K562 (cell line): ENCODE measurements around the gene SLC35B1. TPM values are rescaled to one million over a fixed set of nuclear protein-coding genes. Genes with fewer than 3 reads are reported as not detected.

Experiments used
- ATF1 ChIP-seq, 2 experiments: fragments of 450-650 bp in 1 of 2; IDR thresholded peaks; 2 replicates each; pipeline ENCODE4 v1.6.1; 2016; ENCODE audit warnings: missing compliant biosample characterization in 1 of 2, missing genetic modification characterization in 1 of 2
- CBFB ChIP-seq: sonication (generic); formaldehyde crosslinking; IDR thresholded peaks from 2 replicates; pipeline ENCODE4 v1.4.0; 2020; ENCODE audit warnings: mild to moderate bottlenecking, missing genetic modification reagents
- ELF4 ChIP-seq: fragments of 450-650 bp; formaldehyde crosslinking; IDR thresholded peaks from 2 replicates; pipeline ENCODE4 v1.4.0; 2022; ENCODE audit warnings: missing genetic modification characterization
- ESRRB ChIP-seq: fragments of 250-450 bp; sonication (Bioruptor Pico); IDR thresholded peaks from 2 replicates; pipeline ENCODE4 v1.5.0; 2020; ENCODE audit warnings: mild to moderate bottlenecking, moderate library complexity, borderline replicate concordance
- EZH2 ChIP-seq: IDR thresholded peaks from 2 replicates; pipeline ENCODE4 v1.6.1; 2012; ENCODE audit warnings: low read depth, mild to moderate bottlenecking, inconsistent platforms, low read length, borderline replicate concordance
- FOS ChIP-seq: IDR thresholded peaks from 3 replicates; pipeline ENCODE4 v1.6.1; 2011; ENCODE audit not compliant: insufficient read length; ENCODE audit errors: extremely low read depth
- FOXP4 ChIP-seq: sonication (generic); formaldehyde crosslinking; IDR thresholded peaks from 2 replicates; pipeline ENCODE4 v1.8.0; 2022; ENCODE audit warnings: mild to moderate bottlenecking, missing genetic modification reagents, borderline replicate concordance
- GATAD2A ChIP-seq: fragments of 450-650 bp; IDR thresholded peaks from 2 replicates; pipeline ENCODE4 v1.6.1; 2017
- HOXB6 ChIP-seq: fragments of 250-450 bp; sonication (Bioruptor Pico); IDR thresholded peaks from 2 replicates; pipeline ENCODE4 v1.5.1; 2022; ENCODE audit warnings: mild to moderate bottlenecking, borderline replicate concordance
- ID3 ChIP-seq, 2 experiments: fragments of 250-450 bp in 1 of 2; fragments of 450-650 bp in 1 of 2; sonication (Bioruptor Pico) in 1 of 2; IDR thresholded peaks; 2 replicates each; pipeline versions ENCODE4 v1.6.1 to v1.8.0; 2016 to 2021; ENCODE audit warnings: mild to moderate bottlenecking in 2 of 2, moderate library complexity in 2 of 2, missing compliant biosample characterization in 1 of 2, missing genetic modification characterization in 1 of 2
- KAT7 ChIP-seq: sonication (generic); formaldehyde crosslinking; IDR thresholded peaks from 2 replicates; pipeline ENCODE4 v1.8.0; 2022; ENCODE audit warnings: missing genetic modification reagents, mild to moderate bottlenecking, borderline replicate concordance
- KDM1A ChIP-seq, 2 experiments: fragments of 450-650 bp; IDR thresholded peaks; 2 replicates each; pipeline ENCODE4 v1.6.1; 2016; ENCODE audit warnings: mild to moderate bottlenecking in 2 of 2
- NELFE ChIP-seq: IDR thresholded peaks from 2 replicates; pipeline ENCODE4 v1.6.1; 2011; ENCODE audit warnings: mild to moderate bottlenecking; ENCODE audit not compliant: insufficient read depth, insufficient read length
- NFATC3 ChIP-seq: fragments of 450-650 bp; IDR thresholded peaks from 2 replicates; pipeline ENCODE4 v1.6.1; 2017; ENCODE audit warnings: mild to moderate bottlenecking
- NR2C1 ChIP-seq, 2 experiments: fragments of 450-650 bp; IDR thresholded peaks; 2 replicates each; pipeline ENCODE4 v1.6.1; 2017; ENCODE audit warnings: mild to moderate bottlenecking in 2 of 2, antibody characterized with exemption in 1 of 2, inconsistent platforms in 1 of 2, missing compliant biosample characterization in 1 of 2, missing genetic modification characterization in 1 of 2
- PHF21A ChIP-seq: fragments of 450-650 bp; IDR thresholded peaks from 2 replicates; pipeline ENCODE4 v1.6.1; 2017; ENCODE audit warnings: low read depth, borderline replicate concordance
- PREB ChIP-seq: sonication (generic); formaldehyde crosslinking; IDR thresholded peaks from 2 replicates; pipeline ENCODE4 v1.8.1; 2023; ENCODE audit warnings: mild to moderate bottlenecking, missing genetic modification reagents
- RAD51 ChIP-seq: fragments of 450-650 bp; IDR thresholded peaks from 2 replicates; pipeline ENCODE4 v1.7.1; 2016; ENCODE audit warnings: low read depth, mild to moderate bottlenecking, borderline replicate concordance
- RCOR1 ChIP-seq, 2 experiments: IDR thresholded peaks; 2 replicates each; pipeline ENCODE4 v1.6.1; 2012; ENCODE audit warnings: low read depth in 2 of 2, low read length in 2 of 2, borderline replicate concordance in 1 of 2, improper control_type of control experiment in 1 of 2
- RHOXF2B ChIP-seq: fragments of 250-450 bp; sonication (Bioruptor Pico); conservative IDR thresholded peaks from 2 replicates; pipeline ENCODE4 v1.5.1; 2021
- SETDB1 ChIP-seq: IDR thresholded peaks from one replicate; pipeline ENCODE4 v1.6.1; 2012; ENCODE audit warnings: low read length, control low read depth, inconsistent platforms
- TAF1 ChIP-seq: IDR thresholded peaks from 2 replicates; pipeline ENCODE4 v1.6.1; 2011; ENCODE audit warnings: mild to moderate bottlenecking, low read length, moderate library complexity; ENCODE audit not compliant: insufficient read depth, control insufficient read depth, severe bottlenecking; ENCODE audit errors: extremely low read depth
- TAF7 ChIP-seq: fragments of 450-650 bp; IDR thresholded peaks from 2 replicates; pipeline ENCODE4 v1.6.1; 2016; ENCODE audit warnings: missing genetic modification characterization, missing compliant biosample characterization
- ZNF124 ChIP-seq: sonication (generic); formaldehyde crosslinking; IDR thresholded peaks from 2 replicates; pipeline ENCODE4 v1.8.1; 2022; ENCODE audit warnings: missing genetic modification reagents
- ZNF24 ChIP-seq: fragments of 450-650 bp; IDR thresholded peaks from 2 replicates; pipeline ENCODE4 v1.6.1; 2016
- ZNF347 ChIP-seq: fragments of 450-650 bp; formaldehyde crosslinking; IDR thresholded peaks from 2 replicates; pipeline ENCODE4 v1.4.0; 2020; ENCODE audit warnings: low read depth, mild to moderate bottlenecking, moderate library complexity
- ZNF583 ChIP-seq: fragments of 250-450 bp; sonication (Bioruptor Pico); IDR thresholded peaks from 2 replicates; pipeline ENCODE4 v1.4.0; 2020
- ZZZ3 ChIP-seq: fragments of 450-650 bp; IDR thresholded peaks from 2 replicates; pipeline ENCODE4 v1.6.1; 2016; ENCODE audit warnings: antibody characterized with exemption, mild to moderate bottlenecking, moderate library complexity
- polyA plus RNA-seq, 8 experiments: library from polyadenylated mRNA; depleted of rRNA in 4 of 8; stranded (reverse) in 5 of 8; unstranded in 3 of 8; fragments of >200 nt; fragmentation: Nextera tagmentation in 2 of 8; fragmentation: Illumina TruSeq in 1 of 8; extraction: Ambion mirVana in 2 of 8; extraction: Trizol in 1 of 8; gene quantifications; 2 replicates each; pipeline versions ENCODE4 v1.2.1 to v1.2.3, GENCODE V29; 2011 to 2014; ENCODE audit warnings: inconsistent platforms in 1 of 8, missing spikeins in 1 of 8
- total RNA-seq, 7 experiments: library from RNA; depleted of rRNA in 6 of 7; stranded (reverse); fragments of >200 nt in 6 of 7; fragmentation: Illumina TruSeq in 2 of 7; extraction: Trizol in 2 of 7; gene quantifications; 2 replicates each; pipeline versions ENCODE4 v1.2.1 to v1.2.3, GENCODE V29; 2011 to 2021; ENCODE audit warnings: low replicate concordance in 1 of 7

SLC35B1 gene
- total and polyA plus RNA-seq, 9 of the 15 experiments (the other 6 are each of a cell fraction or from before 2014, with no cell fraction given), result 51.4 to 87.9 (median 66.3) TPM

- TF ChIP-seq PREB (no peak), TAF1 (no peak), RHOXF2B (no peak), FOXP4 (CRISPR knock-in tag) (no peak), RCOR1 (IDR thresholded peaks at IDR 0.05; ENCODE audit: borderline replicate concordance in 1 of 2, low read depth in 2 of 2, low read length in 2 of 2) (peak; percentile 83 to 93), ELF4 (CRISPR knock-in tag) (no peak), GATAD2A (no peak; the same call in 1 of the 2 replicates), NR2C1 (IDR thresholded peaks at IDR 0.05) (no peak; the same call in 1 of the 2 replicates), NR2C1 (tag; IDR thresholded peaks at IDR 0.05) (peak; percentile 59; the same call in 1 of the 2 replicates), ZNF347 (CRISPR knock-in tag) (no peak), SETDB1 (no peak), KAT7 (CRISPR knock-in tag) (no peak), ESRRB (CRISPR knock-in tag) (no peak), PHF21A (no peak), ZNF124 (CRISPR knock-in tag) (no peak), RAD51 (no peak), CBFB (no peak), ZNF583 (CRISPR knock-in tag) (no peak), NELFE (no peak), FOS (no peak), ZNF24 (no peak), ATF1 (CRISPR knock-in tag; IDR thresholded peaks at IDR 0.05) (no peak), ATF1 (tag; IDR thresholded peaks at IDR 0.05) (no peak), TAF7 (tag) (no peak), EZH2 (no peak), KDM1A (IDR thresholded peaks at IDR 0.05) (peak; percentile 76 to 82; a peak in 3 of 4 replicates), HOXB6 (no peak), ID3 (CRISPR knock-in tag; IDR thresholded peaks at IDR 0.05) (no peak), ID3 (tag; IDR thresholded peaks at IDR 0.05) (0 out of 2 replicates have a peak, but pooled peaks have one; percentile 42), ZZZ3 (no peak), NFATC3 (no peak)
Measured at GRCh38 chr17:49742166-49742638, 34.4 kb upstream of the SLC35B1 start (continued).
